GM19328 (cell line): ENCODE data around the gene APPBP2.
A peak's percentile ranks its signal among the peaks of the same experiment; 100 is the strongest.
"Not testable (repeated sequence)": the region's sequence is repeated elsewhere in the genome, so short reads cannot be mapped to it uniquely, and the experiment has no call there.

ENCODE experiments used
- ATAC-seq: cut with Tn5 transposase; IDR thresholded peaks from one replicate; pipeline ENCODE4 v1.9.1; 2021; ENCODE audit warnings: mild to moderate bottlenecking, moderate library complexity; ENCODE audit not compliant: unreplicated experiment

Gene APPBP2

DNA sequence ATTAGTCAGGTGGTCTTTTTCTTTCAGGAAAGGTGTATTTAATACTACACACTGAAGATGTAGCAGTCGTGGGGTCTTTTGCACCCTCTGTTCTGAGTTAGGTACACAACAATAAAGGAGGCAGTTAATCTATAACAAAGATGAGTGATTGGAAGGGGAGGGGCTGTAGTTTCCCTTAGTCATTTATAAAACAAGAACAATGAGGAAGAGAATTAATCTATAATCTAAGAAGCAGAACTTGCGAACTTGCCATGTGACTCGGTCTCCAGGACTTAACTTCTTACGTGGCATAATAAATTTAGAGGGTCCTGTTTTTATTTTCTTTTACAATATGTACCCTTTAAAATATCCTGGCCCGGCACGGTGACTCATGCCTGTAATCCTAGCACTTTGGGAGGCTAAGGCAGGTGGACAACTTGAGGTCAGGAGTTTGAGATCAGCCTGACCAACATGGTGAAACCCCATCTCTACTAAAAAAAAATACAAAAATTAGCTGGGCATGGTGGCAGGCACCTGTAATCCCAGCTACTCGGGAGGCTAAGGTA lies 8.6 kb upstream of the APPBP2 start:
- ATAC-seq, result no peak

DNA sequence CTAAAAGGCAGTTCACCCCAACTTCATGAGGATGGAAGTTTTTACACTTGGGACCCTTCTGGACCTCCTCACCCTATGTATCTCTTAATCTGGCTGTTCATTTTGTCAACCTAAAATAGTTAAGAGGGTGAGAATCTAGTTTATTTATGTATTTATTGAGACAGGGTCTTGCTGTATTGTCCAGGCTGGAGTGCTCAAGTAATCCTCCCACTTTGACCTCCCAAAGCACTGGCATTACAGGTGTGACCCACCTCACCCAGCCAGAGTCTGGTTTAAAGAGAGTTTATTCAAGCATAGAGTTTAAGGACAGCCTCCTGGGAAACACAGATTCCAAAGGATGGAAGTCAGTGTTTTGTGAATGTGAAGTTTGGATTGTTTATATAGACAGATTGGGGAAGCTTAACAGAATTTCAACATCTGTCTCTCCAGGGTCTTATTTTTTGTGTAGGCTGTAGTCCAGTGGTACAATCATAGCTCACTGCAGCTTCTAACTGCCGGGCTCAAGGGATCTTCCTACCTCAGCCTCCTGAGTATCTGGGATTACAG lies 8.0 kb upstream of the APPBP2 start:
- ATAC-seq, result no peak

DNA sequence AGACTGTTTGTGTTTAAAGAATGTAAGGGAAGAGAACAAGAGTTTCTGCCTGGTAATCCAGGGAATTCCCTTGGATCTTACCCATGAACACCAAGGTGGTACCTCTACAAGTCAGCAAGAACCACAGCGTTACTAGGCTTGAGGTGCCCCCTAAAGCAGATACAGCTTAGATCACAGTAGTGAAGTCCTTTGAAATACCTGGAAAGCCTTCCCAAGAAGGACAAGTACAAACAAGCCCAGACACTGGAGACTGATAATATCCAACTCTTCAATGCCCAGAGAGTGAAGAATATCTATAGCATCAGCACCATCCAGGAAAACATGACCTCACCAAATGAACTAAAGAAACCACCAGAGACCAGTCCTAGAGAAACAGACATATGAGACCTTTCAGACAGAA lies 3.8 kb upstream of the APPBP2 start:
- no peak for ATAC-seq

DNA sequence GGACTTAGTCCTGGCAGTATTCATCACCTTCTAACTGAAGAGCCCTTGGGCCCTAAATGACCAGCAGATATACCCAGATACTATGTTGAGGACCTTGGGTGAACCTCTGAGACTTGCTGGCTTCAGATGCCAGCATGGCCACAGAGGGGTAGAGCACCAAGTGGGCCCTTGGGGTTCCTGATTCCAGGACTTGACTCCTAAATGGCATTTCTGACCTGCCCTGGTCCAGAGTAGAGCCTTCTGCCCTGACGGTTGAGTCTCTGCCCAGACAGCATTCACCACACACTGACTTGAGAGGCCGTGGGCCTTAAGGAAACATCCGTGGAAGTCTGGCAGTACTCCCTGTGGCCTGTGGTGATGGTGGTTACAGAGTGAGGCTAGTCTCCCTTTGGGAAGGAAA lies 2.8 kb upstream of the APPBP2 start:
- no peak for ATAC-seq

DNA sequence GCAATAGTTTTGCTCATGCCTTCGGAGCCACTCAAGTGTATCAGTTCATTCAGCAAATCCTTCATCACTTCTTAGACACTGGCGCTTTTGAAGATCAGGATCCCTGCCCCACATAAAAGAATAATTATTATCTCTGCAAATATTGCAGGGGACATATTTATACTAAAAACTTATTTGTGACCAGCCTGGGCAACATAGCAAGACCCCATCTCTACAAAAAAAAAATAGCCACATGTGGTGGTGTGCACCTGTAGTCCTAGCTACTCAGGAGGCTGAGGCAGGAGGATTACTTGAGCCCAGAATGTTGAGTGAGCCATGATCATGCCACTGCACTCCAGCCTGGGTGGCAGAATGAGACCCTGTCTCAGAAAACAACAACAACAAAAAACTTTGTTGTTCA lies 1.7 kb upstream of the APPBP2 start:
- no peak for ATAC-seq

DNA sequence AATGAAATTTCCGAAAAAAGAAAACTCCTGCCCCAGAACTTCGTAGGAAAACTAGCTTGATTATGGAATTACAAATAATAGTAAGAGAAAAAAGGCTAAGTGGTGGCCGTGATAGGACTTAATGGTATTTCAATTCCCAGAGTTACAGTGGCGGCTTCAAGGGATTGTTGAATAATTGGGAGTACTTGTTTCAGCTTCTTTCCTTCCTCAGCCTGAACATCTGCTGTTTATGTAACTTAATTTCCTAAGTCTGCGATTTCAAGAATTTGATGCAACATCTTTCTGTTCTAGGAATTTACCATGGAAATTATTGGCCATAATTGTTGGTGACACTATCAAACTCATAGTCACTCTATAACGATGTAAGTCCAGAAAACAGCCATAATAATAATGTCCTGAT lies 684 bp upstream of the APPBP2 start:
- ATAC-seq, result no peak

DNA sequence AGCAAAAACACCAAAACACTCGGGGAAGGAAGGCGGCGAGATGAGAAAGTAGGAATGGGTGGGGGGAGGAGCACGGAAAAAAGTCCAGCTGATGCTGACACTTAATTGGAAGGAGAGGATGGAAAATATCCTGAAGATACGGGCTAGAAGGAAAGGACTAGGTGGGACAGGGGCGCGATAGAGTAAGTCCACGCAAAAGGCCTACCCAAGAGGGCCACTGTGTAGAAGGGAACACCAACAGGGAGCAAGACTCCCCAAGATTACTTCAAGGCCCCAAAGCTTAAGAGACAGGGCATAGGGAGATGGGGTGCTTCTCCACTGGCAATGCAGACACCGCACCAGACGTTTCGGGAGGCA lies 736 bp downstream of the APPBP2 start:
- peak; percentile 6 for ATAC-seq

DNA sequence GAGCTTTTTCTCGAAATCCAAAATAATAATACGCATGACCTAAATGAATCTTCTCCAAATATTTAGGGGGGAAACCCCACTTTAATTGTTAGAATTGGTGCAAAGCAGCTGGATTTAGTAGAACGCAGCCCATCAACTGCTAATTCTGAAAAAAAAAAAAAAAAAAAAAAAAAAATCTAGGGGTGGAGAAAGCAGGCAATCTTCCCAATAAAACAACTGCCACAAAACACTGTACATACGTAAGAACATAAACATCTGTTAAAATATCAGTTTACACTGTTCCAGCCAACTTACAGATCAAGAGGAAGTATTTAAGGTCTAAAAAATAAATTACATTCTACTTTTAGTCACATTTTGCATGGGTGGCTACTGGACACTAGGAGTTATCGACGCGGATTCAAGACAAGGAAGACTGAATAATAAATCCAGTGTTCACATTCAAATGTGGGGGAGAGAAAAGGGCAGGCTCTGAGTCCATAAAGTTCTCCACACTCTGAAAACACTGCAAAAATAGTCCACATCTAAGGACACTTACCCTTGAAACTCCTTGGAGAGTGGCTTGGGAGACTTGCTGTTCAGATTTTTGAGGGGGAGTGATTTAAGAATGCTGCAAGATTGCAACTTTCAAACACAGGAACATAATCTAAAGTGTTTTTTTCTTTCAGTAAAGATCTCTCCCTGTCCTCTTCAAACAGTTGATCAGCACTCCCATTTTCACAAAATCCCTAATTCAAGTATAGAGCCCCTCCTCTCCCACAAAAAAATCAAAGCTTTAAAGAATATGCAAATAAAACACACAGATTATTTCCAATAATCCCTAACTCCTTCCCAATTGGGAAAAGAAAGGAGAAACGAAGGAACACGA lies 1.3 kb downstream of the APPBP2 start:
- ATAC-seq, result no peak

DNA sequence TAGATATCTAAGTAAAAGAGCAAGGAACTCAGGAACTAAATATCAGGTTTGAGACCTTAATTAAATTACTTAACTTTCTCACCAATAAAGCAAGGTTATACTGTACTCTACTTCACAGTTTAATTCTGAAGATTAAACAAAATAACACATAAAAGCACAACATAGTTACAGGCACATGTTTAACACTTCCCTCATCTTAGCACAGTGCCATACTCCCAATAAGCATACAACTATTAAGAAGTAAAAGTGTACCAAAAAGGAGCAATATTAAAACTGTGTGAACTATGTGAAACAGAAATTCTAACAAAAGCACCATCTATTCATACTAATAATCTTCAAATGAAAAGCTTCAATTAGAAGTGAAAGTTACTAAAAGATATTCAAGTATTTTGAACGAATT lies 2.2 kb downstream of the APPBP2 start:
- no peak for ATAC-seq

DNA sequence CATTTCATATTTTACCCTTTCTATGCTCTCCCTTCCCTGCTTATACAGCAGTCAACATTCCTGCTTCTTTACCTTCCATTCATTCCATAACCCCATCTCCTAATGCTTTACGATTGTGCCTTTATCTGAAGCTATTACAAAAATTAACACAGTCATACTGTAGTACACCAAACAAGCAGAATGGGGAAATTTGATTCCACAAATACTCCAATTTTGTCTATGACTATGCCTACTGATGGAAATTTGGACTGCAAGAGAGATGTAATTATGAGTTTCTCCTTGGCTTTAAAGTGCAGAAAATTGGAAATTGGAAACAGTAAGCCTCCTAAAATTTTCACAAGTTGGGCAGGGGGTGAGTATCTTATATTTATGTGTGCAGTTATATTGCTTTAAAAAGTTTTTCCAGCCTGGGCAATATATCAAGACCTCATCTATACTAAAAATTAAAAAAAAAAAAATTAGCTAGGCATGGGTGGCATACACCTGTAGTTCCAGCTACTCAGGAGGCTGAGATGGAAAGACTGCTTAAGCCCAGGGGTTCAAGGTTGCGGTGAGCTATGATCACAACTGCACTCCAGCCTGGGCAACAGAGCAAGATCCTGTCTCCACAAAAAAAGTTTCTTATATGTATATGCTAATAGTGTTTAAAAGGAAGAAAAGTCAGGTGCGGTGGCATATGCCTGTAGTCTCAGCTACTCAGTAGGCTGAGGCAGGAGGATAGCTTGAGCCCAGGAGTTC lies 3.0 kb downstream of the APPBP2 start:
- no peak for ATAC-seq

DNA sequence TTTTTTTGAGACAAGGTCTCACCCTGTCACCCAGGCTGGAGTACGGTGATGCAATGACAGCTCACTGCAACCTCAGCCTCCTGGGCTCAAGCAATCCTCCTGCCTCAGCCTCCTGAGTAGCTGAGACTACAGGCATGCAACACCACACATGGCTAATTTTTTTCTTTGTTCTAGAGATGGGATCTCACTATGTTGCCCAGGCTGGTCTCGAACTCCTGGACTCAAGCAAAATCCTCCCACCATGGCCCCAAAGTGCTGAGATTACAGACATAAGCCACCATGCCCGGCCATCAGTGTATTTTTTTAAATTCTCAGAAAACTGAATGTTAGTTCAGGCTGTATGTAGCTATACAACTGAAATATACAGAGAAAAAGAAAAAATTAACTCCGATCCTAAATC lies 6.2 kb downstream of the APPBP2 start:
- no peak for ATAC-seq

DNA sequence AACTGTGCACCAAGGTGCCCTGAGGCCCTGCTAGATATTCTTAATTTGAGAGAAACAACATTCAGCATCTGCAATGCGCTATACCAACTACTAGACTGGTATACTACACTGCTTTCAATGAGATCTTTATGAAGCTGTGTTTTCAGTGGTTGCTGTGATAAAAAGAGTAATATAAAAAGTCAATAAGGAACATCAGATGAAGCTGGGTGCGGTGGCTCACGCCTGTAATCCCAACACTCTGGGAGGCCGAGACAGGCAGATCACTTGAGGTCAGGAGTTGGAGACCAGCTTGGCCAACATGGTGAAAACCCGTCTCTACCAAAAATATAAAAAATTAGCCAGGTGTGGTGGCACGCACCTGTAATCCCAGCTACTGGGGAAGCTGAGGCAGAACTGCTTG lies 10.4 kb downstream of the APPBP2 start:
- ATAC-seq, result not testable (repeated sequence)

DNA sequence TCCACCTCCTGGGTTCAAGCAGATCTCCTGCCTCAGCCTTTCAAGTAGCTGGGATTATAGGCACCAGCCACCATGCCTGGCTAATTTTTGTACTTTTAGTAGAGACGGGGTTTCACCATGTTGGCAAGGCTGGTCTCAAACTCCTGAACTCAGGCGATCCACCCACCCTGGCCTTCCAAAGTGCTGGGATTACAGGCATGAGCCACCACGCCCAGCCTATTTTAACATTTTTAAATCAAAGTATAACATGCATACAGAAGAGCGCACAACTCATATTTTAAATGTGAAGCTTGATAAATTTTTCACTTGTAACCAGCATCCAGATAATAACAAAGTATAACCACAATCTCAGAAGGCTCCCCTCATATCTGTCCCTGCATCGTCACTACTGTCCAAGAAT lies 10.8 kb downstream of the APPBP2 start:
- not testable (repeated sequence) for ATAC-seq

DNA sequence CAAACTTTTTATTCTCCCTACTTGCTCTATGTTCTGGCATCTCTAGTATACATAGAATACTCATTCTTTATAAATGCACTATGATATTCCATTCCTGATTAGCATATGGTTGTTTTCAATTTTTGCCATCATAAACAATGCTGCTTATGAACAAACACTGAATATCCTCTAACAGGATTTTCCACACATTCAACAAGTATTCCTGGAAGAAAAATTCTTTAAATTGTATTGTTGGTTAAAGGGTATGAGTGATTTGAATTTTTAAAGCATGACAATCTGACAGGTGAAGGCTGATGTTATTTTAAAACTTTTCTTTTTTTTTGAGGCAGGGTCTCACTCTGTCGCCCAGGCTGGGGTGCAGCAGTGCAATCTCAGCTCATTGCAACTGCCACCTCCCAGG lies 11.5 kb downstream of the APPBP2 start:
- no peak for ATAC-seq

DNA sequence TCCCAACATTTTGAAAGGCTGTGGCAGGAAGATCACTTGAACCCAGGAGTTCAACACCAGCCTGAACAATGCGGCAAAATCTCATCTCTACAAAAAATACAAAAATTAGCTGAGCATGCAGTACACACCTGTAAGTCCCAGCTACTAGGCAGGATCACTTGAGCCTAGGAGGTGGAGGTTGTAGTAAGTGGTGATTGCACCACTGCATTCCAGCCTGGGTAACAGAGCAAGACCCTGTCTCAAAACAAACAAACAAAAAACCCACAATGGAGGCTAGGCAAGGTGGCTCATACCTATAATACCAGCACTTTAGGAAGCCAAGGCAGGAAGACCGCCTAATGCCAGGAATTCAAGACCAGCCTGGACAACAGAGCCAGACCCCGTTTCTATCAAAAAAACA lies 12.0 kb downstream of the APPBP2 start:
- no peak for ATAC-seq

DNA sequence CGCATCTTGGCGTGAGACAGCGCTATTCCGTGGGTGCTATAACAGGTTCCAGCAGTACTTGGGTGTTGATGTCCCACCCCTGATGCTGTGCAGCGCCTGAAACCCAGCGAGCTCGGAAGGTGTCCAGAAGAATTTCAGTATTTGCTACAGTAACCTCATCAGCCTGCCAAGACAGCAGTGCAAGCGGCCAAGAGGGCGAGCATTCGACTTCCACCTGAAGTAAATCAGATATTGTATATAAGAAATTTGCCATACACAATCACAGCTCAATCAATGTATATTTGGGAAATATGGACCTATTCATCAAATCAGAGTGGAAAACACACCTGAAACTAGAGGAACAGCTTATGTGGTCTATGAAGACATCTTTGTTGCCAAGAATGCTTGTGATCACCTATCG lies 13.0 kb downstream of the APPBP2 start:
- ATAC-seq, result no peak

DNA sequence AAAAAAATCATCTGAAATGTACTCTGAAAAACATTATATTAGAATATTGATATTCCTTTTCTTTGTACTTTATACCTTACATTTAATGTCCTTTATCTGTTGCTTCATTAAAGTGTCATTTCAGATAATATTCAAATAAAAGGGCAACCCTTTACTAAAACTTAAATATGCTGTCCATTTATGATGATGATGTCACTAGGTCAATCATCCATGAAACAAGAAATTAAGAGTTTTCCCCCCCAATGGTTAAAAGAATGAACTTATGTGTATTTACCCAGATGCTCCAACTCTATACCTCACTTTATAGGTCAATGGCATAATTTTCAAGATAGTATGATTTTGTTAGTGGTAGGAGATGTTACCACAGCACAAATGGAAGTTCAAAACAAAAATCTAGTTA lies 15.3 kb downstream of the APPBP2 start:
- ATAC-seq, result no peak

DNA sequence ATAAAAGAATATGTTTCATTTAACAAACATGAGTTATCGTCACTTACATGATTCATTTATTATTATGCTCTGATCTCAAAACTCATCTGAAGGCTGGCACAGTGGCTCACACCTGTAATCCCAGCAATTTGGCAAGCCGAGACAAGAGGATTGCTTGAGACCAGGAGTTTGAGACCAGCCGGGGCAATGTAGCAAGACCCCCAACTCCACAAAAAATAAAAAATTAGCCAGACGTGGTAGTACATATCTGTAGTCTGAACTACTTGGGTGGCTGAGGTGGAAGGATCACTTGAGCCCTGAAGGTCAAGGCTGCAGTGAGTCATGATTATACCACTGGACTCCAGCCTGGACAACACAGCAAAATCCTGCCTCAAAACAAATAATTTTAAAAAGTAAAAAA lies 16.0 kb downstream of the APPBP2 start:
- ATAC-seq, result no peak

DNA sequence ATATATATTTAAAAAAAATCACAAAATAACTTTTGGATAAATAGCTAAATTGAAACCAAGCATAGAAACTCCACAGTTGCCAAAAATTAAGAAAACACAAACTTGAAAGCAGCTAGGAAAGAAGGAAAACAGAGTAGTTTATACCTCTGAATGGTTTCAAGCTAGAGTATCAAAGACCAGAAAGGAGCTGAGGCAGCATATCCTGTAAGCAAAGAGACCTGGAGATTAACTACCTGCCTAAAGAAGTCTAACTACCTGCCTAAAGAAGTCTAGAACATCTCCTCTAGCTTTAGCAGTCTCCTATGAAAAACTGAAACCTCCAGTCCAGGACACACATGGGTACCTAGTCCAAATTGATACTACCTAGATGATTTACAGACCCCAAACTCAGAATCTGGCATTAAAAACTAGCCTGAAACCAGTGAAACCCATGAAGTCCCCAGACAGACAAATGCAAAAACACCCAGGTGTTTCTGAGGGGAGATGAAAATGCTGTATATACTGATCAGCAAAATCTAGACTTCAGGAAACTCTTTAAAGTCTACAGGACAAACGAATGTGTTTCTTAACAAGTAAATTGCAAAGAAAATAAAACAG lies 17.6 kb downstream of the APPBP2 start:
- no peak for ATAC-seq

DNA sequence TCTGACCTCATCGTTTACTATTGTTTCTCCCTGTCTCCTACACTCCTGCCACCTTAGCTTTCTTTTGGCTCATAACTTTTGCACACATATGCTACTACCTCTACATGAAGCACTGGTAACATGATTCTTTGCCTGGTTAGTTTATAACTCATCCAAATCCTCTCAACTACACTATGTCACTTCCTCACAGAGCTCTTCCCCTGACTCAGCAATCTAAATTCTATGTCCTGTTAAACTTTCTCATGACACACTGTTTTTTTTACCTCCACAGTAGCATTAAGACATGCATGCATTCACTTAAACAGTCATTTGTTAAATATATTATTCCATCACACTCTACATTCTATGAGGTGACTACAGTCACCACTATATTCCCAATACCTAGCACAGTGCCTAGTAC lies 19.7 kb downstream of the APPBP2 start:
- ATAC-seq, result no peak

DNA sequence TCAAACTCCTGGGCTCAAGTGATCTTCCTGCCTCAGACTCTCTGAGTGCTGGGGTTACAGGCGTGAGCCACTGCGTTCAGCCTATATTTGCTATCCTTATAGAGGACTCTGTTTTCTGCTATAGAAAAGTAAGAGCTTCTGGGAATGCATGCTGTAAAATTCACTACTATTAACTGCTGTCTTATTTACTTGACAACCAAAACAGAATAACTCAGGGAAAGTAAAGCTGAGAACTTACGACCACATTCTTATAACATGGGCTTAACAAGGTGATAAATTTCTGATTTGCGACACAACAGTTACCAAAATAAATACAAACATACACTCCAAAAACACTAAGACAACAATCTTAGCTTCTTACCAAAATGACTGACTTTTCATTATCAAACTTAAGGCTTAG lies 23.9 kb downstream of the APPBP2 start:
- no peak for ATAC-seq

DNA sequence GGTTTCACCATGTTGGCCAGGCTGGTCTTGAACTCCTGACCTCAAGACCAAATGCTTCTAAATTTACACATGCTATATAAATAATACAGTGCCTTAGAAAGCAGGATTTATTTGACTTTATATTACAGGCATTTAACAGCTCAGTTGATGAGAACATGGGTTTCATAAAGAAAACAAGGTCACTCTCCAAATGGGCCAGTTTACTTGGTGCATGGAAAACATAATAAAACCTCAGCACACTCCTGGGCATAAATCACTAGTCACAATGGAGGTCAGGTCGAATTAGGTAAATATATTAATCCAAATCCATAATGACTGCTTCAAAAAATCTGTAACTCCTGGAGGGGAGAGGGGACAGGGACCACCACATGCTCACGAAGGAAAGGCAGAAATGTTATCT lies 24.5 kb downstream of the APPBP2 start:
- no peak for ATAC-seq
